Mesenchymal stem cell (in vitro differentiated cells and primary cell): ENCODE data around the gene KCNMB2.

Experiments
- DNase-seq: peaks from one replicate; pipeline ENCODE4 v3.0.0-alpha.2; 2013
- H2AFZ ChIP-seq: one replicate; pipeline ENCODE4 v1.6.1; 2013; ENCODE audit warnings: low read depth, mild to moderate bottlenecking, control low read depth, inconsistent platforms, low read length, moderate library complexity
- H2AK5ac ChIP-seq: 2 replicates; pipeline ENCODE4 v1.6.1; 2013; ENCODE audit warnings: low read length, moderate library complexity, mild to moderate bottlenecking, inconsistent platforms; ENCODE audit not compliant: severe bottlenecking
- H2BK120ac ChIP-seq: one replicate; pipeline ENCODE4 v1.6.1; 2013; ENCODE audit warnings: low read depth, mild to moderate bottlenecking, inconsistent platforms, low read length, moderate library complexity
- H2BK12ac ChIP-seq, 2 experiments: one replicate each; pipeline ENCODE4 v1.6.1; 2013; ENCODE audit warnings: inconsistent platforms in 2 of 2, low read length in 2 of 2, mild to moderate bottlenecking in 2 of 2, moderate library complexity in 2 of 2, control low read depth in 1 of 2
- H2BK15ac ChIP-seq: one replicate; pipeline ENCODE4 v1.6.1; 2013; ENCODE audit warnings: mild to moderate bottlenecking, low read depth, inconsistent platforms; ENCODE audit not compliant: poor library complexity, severe bottlenecking
- H2BK5ac ChIP-seq: 2 replicates; pipeline ENCODE4 v1.6.1; 2013; ENCODE audit warnings: low read depth, mild to moderate bottlenecking, low read length, control low read depth, inconsistent platforms; ENCODE audit not compliant: poor library complexity, severe bottlenecking
- H3K14ac ChIP-seq, 2 experiments: one replicate each; pipeline ENCODE4 v1.6.1; 2013; ENCODE audit warnings: inconsistent platforms in 2 of 2, low read length in 2 of 2, control low read depth in 1 of 2, mild to moderate bottlenecking in 1 of 2, moderate library complexity in 1 of 2
- H3K18ac ChIP-seq, 2 experiments: one replicate each; pipeline ENCODE4 v1.6.1; 2013; ENCODE audit warnings: inconsistent platforms in 2 of 2, low read length in 2 of 2, control low read depth in 1 of 2, low read depth in 1 of 2, mild to moderate bottlenecking in 1 of 2
- H3K23ac ChIP-seq, 2 experiments: one replicate each; pipeline ENCODE4 v1.6.1; 2013; ENCODE audit warnings: inconsistent platforms in 2 of 2, low read length in 2 of 2, mild to moderate bottlenecking in 2 of 2, moderate library complexity in 2 of 2, control low read depth in 1 of 2
- H3K27ac ChIP-seq: 2 replicates; pipeline ENCODE4 v1.5.1; 2013; ENCODE audit warnings: mild to moderate bottlenecking, moderate library complexity, low read length, control low read depth, inconsistent platforms; ENCODE audit not compliant: poor library complexity, severe bottlenecking
- H3K27me3 ChIP-seq, 2 experiments: 2 replicates each; pipeline versions ENCODE4 v1.6.1 to v1.7.0; 2013; ENCODE audit warnings: low read length in 2 of 2, mild to moderate bottlenecking in 2 of 2, moderate library complexity in 2 of 2, control low read depth in 1 of 2, inconsistent platforms in 1 of 2; ENCODE audit not compliant: control insufficient read depth in 1 of 2, insufficient read depth in 1 of 2
- H3K36me3 ChIP-seq, 2 experiments: 2 replicates each; pipeline versions ENCODE4 v1.6.1 to v1.7.0; 2013; ENCODE audit warnings: low read length in 2 of 2, control low read depth in 1 of 2, inconsistent platforms in 1 of 2, low read depth in 1 of 2, mild to moderate bottlenecking in 1 of 2; ENCODE audit not compliant: insufficient read depth in 2 of 2, control insufficient read depth in 1 of 2
- H3K4ac ChIP-seq, 2 experiments: one replicate each; pipeline ENCODE4 v1.6.1; 2013; ENCODE audit warnings: inconsistent platforms in 2 of 2, low read length in 2 of 2, mild to moderate bottlenecking in 2 of 2, moderate library complexity in 2 of 2, control low read depth in 1 of 2, low read depth in 1 of 2
- H3K4me1 ChIP-seq: 2 replicates; pipeline ENCODE4 v1.6.1; 2013; ENCODE audit warnings: low read depth, low read length, control low read depth; ENCODE audit not compliant: control insufficient read depth, insufficient read depth
- H3K4me2 ChIP-seq: 2 replicates; pipeline ENCODE4 v1.6.1; 2013; ENCODE audit warnings: low read length, mild to moderate bottlenecking, inconsistent platforms; ENCODE audit not compliant: poor library complexity, severe bottlenecking
- H3K4me3 ChIP-seq, 2 experiments: 2 replicates each; pipeline versions ENCODE4 v1.5.1 to v1.7.0; 2013; ENCODE audit warnings: low read length in 2 of 2, mild to moderate bottlenecking in 2 of 2, control low read depth in 1 of 2, low read depth in 1 of 2; ENCODE audit not compliant: insufficient read depth in 1 of 2
- H3K79me1 ChIP-seq: replicated peaks from 2 replicates; pipeline ENCODE4 v1.6.1; 2013; ENCODE audit warnings: mild to moderate bottlenecking, control low read depth, low read length, inconsistent platforms; ENCODE audit not compliant: poor library complexity, severe bottlenecking
- H3K9ac ChIP-seq: 2 replicates; pipeline ENCODE4 v1.7.0; 2013; ENCODE audit warnings: mild to moderate bottlenecking, low read length, moderate library complexity
- H3K9me3 ChIP-seq: 2 replicates; pipeline ENCODE4 v1.7.0; 2013; ENCODE audit warnings: mild to moderate bottlenecking, low read length; ENCODE audit not compliant: control insufficient read depth
- H4K8ac ChIP-seq: one replicate; pipeline ENCODE4 v1.6.1; 2013; ENCODE audit warnings: inconsistent platforms, mild to moderate bottlenecking, low read length, moderate library complexity
- H4K91ac ChIP-seq: one replicate; pipeline ENCODE4 v1.6.1; 2013; ENCODE audit warnings: mild to moderate bottlenecking, low read length, inconsistent platforms
- WGBS: methylation state at CpG from one replicate; pipeline ENCODE4 v1.1.7; 2013; ENCODE audit warnings: mixed read lengths; 5-methylcytosine and 5-hydroxymethylcytosine counted together

KCNMB2 gene

GRCh38 chr3:178712247-178712646 is 176.0 kb downstream of the KCNMB2 start:
- Histone ChIP-seq H2BK12ac (no peak overlapping the region), H3K4ac (no peak overlapping the region), H3K18ac (no peak overlapping the region), H4K8ac (no peak overlapping the region), H3K4me3 (no peak overlapping the region), H3K27ac (no peak overlapping the region), H3K4me1 (no peaks in the 10 kb centered on the region), H3K79me1 (no peaks in the 10 kb centered on the region), H2AK5ac (no peak overlapping the region), H2BK5ac (no peak overlapping the region), H3K9ac (no peak overlapping the region), H3K4me2 (no peak overlapping the region), H2BK120ac (no peak overlapping the region), H3K23ac (no peak overlapping the region), H3K9me3 (no peaks in the 10 kb centered on the region), H2AFZ (no peak overlapping the region), H2BK15ac (no peak overlapping the region), H3K27me3 (no peaks in the 10 kb centered on the region), H3K36me3 (no peaks in the 10 kb centered on the region), H3K14ac (no peak overlapping the region), H4K91ac (no peak overlapping the region)
- WGBS: 91% methylated on average over 5 of the region's 5 CpGs
- DNase-seq: no peak

GRCh38 chr3:178714925-178715832 is 178.9 kb downstream of the KCNMB2 start:
- Histone ChIP-seq H3K36me3 (no peaks in the 10 kb centered on the region), H3K4me2 (no peak overlapping the region), H3K18ac (peak overlapping the region in 1 of 2 experiments; percentile 35), H2BK15ac (no peak overlapping the region), H3K9ac (no peak overlapping the region), H4K91ac (no peak overlapping the region), H3K27ac (no peak overlapping the region), H3K79me1 (no peaks in the 10 kb centered on the region), H3K9me3 (no peaks in the 10 kb centered on the region), H2BK5ac (no peak overlapping the region), H4K8ac (peak overlapping the region; percentile 12), H2BK12ac (peak overlapping the region; percentile 10 to 18), H3K4me3 (no peak overlapping the region), H3K23ac (no peak overlapping the region), H2AFZ (no peak overlapping the region), H3K4ac (peak overlapping the region in 1 of 2 experiments; percentile 32), H3K4me1 (no peaks in the 10 kb centered on the region), H3K27me3 (no peaks in the 10 kb centered on the region), H2BK120ac (no peak overlapping the region), H3K14ac (no peak overlapping the region), H2AK5ac (no peak overlapping the region)
- WGBS: 74% methylated on average over 4 of the region's 4 CpGs
- DNase-seq: peak; percentile 47

GRCh38 chr3:178718995-178719635 is 182.9 kb downstream of the KCNMB2 start:
- Histone ChIP-seq H4K8ac (no peak overlapping the region), H2BK15ac (no peak overlapping the region), H2BK12ac (no peak overlapping the region), H3K23ac (no peak overlapping the region), H3K4me2 (no peak overlapping the region), H2AK5ac (no peak overlapping the region), H2AFZ (no peak overlapping the region), H3K4me1 (no peaks in the 10 kb centered on the region), H3K36me3 (no peaks in the 10 kb centered on the region), H3K18ac (no peak overlapping the region), H3K9ac (no peak overlapping the region), H3K27me3 (no peaks in the 10 kb centered on the region), H3K4me3 (no peak overlapping the region), H3K4ac (no peak overlapping the region), H3K14ac (no peak overlapping the region), H2BK120ac (no peak overlapping the region), H3K27ac (no peak overlapping the region), H3K79me1 (no peaks in the 10 kb centered on the region), H4K91ac (no peak overlapping the region), H2BK5ac (no peak overlapping the region), H3K9me3 (peaks cover 6% of the 10 kb centered on the region)
- peak; percentile 38 for DNase-seq
- 100% methylated on average over 1 of the region's 1 CpG for WGBS

GRCh38 chr3:178732824-178733223 is 196.6 kb downstream of the KCNMB2 start:
- no peak overlapping the region for H2AK5ac ChIP-seq

More at GRCh38 chr3:178732824-178733223, 196.6 kb downstream of the KCNMB2 start:
- Histone ChIP-seq H3K27ac (no peak overlapping the region), H3K36me3 (no peaks in the 10 kb centered on the region), H2BK120ac (no peak overlapping the region), H2BK5ac (no peak overlapping the region), H4K8ac (no peak overlapping the region), H2BK15ac (no peak overlapping the region), H3K9me3 (no peaks in the 10 kb centered on the region), H3K4me2 (no peak overlapping the region), H3K4me1 (no peaks in the 10 kb centered on the region), H3K79me1 (no peaks in the 10 kb centered on the region), H3K4ac (no peak overlapping the region), H3K18ac (no peak overlapping the region), H3K14ac (no peak overlapping the region), H3K9ac (no peak overlapping the region), H3K27me3 (no peaks in the 10 kb centered on the region), H3K4me3 (no peak overlapping the region), H4K91ac (no peak overlapping the region), H2AFZ (no peak overlapping the region), H3K23ac (no peak overlapping the region), H2BK12ac (no peak overlapping the region)
- DNase-seq: no peak
- 98% methylated on average over 3 of the region's 4 CpGs for WGBS
